Smooth muscle cell (in vitro differentiated cells): ENCODE measurements around the gene PAPSS2. TPM values are rescaled to one million over a fixed set of nuclear protein-coding genes. Genes with fewer than 3 reads are reported as not detected.

Experiments
- DNase-seq: peaks from one replicate; lab custom pipeline; 2025; ENCODE audit not compliant: unreplicated experiment; lab: John Stamatoyannopoulos, UW
- H2AFZ ChIP-seq: fragments of 200-600 bp; sonication (generic); 2 replicates; pipeline ENCODE4 v1.6.0; 2016; ENCODE audit warnings: antibody characterized with exemption, low read depth, mild to moderate bottlenecking
- H3F3A ChIP-seq: fragments of 200-600 bp; sonication (generic); 2 replicates; pipeline ENCODE4 v1.6.0; 2017; ENCODE audit warnings: antibody characterized with exemption, low read depth
- H3K27ac ChIP-seq: fragments of 200-600 bp; sonication (generic); 2 replicates; pipeline ENCODE4 v1.5.1; 2016; ENCODE audit warnings: low read depth, mild to moderate bottlenecking
- H3K27me3 ChIP-seq: fragments of 200-600 bp; sonication (generic); 2 replicates; pipeline ENCODE4 v1.6.1; 2016; ENCODE audit warnings: low read depth, mild to moderate bottlenecking
- H3K36me3 ChIP-seq: fragments of 200-600 bp; sonication (generic); 2 replicates; pipeline ENCODE4 v1.5.1; 2016; ENCODE audit warnings: low read depth
- H3K4me1 ChIP-seq: fragments of 200-600 bp; sonication (generic); 2 replicates; pipeline ENCODE4 v1.5.1; 2016; ENCODE audit warnings: low read depth
- H3K4me2 ChIP-seq: fragments of 200-600 bp; sonication (generic); 2 replicates; pipeline ENCODE4 v1.6.0; 2016; ENCODE audit warnings: mild to moderate bottlenecking
- H3K4me3 ChIP-seq: fragments of 200-600 bp; sonication (generic); 2 replicates; pipeline ENCODE4 v1.5.1; 2016; ENCODE audit warnings: mild to moderate bottlenecking
- H3K79me2 ChIP-seq: fragments of 200-600 bp; sonication (generic); 2 replicates; pipeline ENCODE4 v1.6.0; 2016; ENCODE audit warnings: low read depth, mild to moderate bottlenecking
- H3K9ac ChIP-seq: fragments of 200-600 bp; sonication (generic); 2 replicates; pipeline ENCODE4 v1.6.0; 2016; ENCODE audit warnings: low read depth
- H3K9me3 ChIP-seq: fragments of 200-600 bp; sonication (generic); replicated peaks from 2 replicates; pipeline ENCODE4 v1.5.1; 2016; ENCODE audit warnings: low read depth
- H4K20me1 ChIP-seq: fragments of 200-600 bp; sonication (generic); 2 replicates; pipeline ENCODE4 v1.6.0; 2016; ENCODE audit warnings: low read depth
- CTCF ChIP-seq: fragments of 200-600 bp; sonication (generic); IDR thresholded peaks from 2 replicates; pipeline ENCODE4 v1.5.1; 2017; ENCODE audit warnings: borderline replicate concordance, mild to moderate bottlenecking, antibody characterized with exemption; ENCODE audit not compliant: insufficient read depth, poor library complexity, severe bottlenecking
- WGBS: methylation state at CpG from one replicate; pipeline ENCODE4 v1.1.7; 2016; ENCODE audit warnings: low lambda C conversion rate; 5-methylcytosine and 5-hydroxymethylcytosine counted together
- polyA plus RNA-seq: library from polyadenylated mRNA; unstranded; fragments of >200 nt; fragmentation: Nextera tagmentation; extraction: Ambion mirVana; gene quantifications from 2 replicates; pipeline ENCODE4 v1.2.1, GENCODE V29; 2016
- total RNA-seq: library from RNA; depleted of rRNA; stranded (reverse); fragments of >200 nt; gene quantifications from 2 replicates; pipeline ENCODE4 v1.2.3, GENCODE V29; 2014

PAPSS2 gene
- total and polyA plus RNA-seq, 2 experiments from 2014 or later: 96.1 to 105 TPM

DNA sequence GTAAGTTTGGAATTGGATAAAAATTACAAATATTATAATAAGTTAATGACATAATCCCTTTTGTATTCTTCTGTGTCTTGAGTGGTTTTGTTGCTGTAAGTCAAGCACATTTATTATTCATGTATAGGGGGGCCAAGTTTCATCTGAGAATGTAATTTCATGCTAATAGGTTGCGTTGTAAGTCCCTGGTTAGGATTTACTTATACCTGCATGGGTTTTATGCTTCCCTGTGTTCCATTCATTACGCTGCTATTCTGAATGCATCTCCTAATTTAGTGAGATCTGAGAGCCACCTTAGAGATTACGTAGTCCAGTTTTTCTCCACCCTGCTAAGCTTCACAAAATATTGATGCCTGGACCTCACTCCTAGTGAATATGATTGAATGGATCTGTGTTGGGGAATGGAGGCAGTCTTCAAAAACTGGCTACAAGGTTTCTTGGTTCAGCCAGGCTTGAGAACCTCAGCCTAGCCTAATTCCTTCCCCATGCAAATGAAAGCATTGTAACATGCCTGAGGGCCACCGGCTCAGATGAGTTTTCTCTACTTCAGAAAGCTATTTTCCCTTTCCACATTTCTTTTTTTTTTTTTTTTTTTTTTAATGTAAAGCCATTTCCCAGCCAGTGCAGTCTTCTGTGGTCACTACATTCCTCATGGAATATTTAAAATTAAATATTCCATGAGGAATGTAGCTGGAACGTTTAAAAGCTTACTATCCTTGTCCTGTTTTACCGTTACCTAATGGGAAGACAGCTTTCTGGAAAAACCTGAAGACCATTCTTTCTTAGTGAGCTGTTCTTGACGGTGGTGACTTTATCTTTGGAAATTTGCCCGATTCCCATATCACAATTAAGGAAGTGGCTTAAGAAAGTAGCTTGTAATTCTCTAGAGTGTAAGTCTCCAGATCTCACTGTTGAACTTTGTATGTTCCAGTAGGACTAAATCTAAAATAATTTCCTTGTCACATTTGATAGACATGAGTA lies 16.0 kb downstream of the PAPSS2 start:
- Histone ChIP-seq H3K79me2 (peaks cover 62% of the 10 kb centered on the region), H2AFZ (no peak overlapping the region), H3K27me3 (no peaks in the 10 kb centered on the region), H3K27ac (peak overlapping the region; percentile 81), H4K20me1 (peaks cover 71% of the 10 kb centered on the region), H3K4me1 (peaks cover 12% of the 10 kb centered on the region), H3K9ac (peak overlapping the region; percentile 24), H3K4me3 (no peak overlapping the region), H3K36me3 (no peaks in the 10 kb centered on the region), H3K9me3 (no peaks in the 10 kb centered on the region), H3F3A (peaks cover 12% of the 10 kb centered on the region), H3K4me2 (peak overlapping the region; percentile 77)
- whole genome bisulfite sequencing: 46% methylated on average over 8 of the region's 8 CpGs
- no peak for DNase-seq
- TF ChIP-seq CTCF: no peak

GRCh38 chr10:87677595-87677994 lies 17.9 kb downstream of the PAPSS2 start:
- Histone ChIP-seq H2AFZ (no peak overlapping the region), H3K79me2 (peaks cover 55% of the 10 kb centered on the region), H3K4me1 (peaks cover 12% of the 10 kb centered on the region), H4K20me1 (peaks cover 87% of the 10 kb centered on the region), H3K9ac (no peak overlapping the region), H3K4me3 (no peak overlapping the region), H3K36me3 (no peaks in the 10 kb centered on the region), H3K4me2 (no peak overlapping the region), H3F3A (peaks cover 12% of the 10 kb centered on the region), H3K27ac (no peak overlapping the region), H3K9me3 (no peaks in the 10 kb centered on the region), H3K27me3 (no peaks in the 10 kb centered on the region)
- no peak for TF ChIP-seq CTCF
- DNase-seq: no peak
- 100% methylated on average over 1 of the region's 1 CpG for WGBS

GRCh38 chr10:87678302-87678701 lies 18.6 kb downstream of the PAPSS2 start:
- Histone ChIP-seq H4K20me1 (peaks cover 90% of the 10 kb centered on the region), H3K9ac (no peak overlapping the region), H2AFZ (no peak overlapping the region), H3K4me2 (no peak overlapping the region), H3K4me3 (no peak overlapping the region), H3K27me3 (no peaks in the 10 kb centered on the region), H3K4me1 (peaks cover 12% of the 10 kb centered on the region), H3K36me3 (no peaks in the 10 kb centered on the region), H3F3A (peaks cover 12% of the 10 kb centered on the region), H3K9me3 (no peaks in the 10 kb centered on the region), H3K79me2 (peaks cover 48% of the 10 kb centered on the region), H3K27ac (no peak overlapping the region)
- no peak for TF ChIP-seq CTCF
- DNase-seq: no peak
- 94% methylated on average over 2 of the region's 2 CpGs for WGBS
